Neural progenitor cell (in vitro differentiated cells): ENCODE results near the gene DCUN1D5.

Experiments
- CTCF ChIP-seq: fragments of 200-600 bp; sonication (generic); IDR thresholded peaks from 2 replicates; pipeline ENCODE4 v1.5.1; 2017; ENCODE audit warnings: antibody characterized with exemption, mild to moderate bottlenecking
- EZH2phosphoT487 ChIP-seq: fragments of 200-600 bp; sonication (generic); IDR thresholded peaks from 2 replicates; pipeline ENCODE4 v1.6.1; 2017; ENCODE audit warnings: antibody characterized with exemption

GRCh38 chr11:103035791-103036434, 56.0 kb downstream of the DCUN1D5 start:
- TF ChIP-seq CTCF (peak; percentile 69), EZH2phosphoT487 (no peak)
